NCI-H2107 (cell line): ENCODE results near the gene STAG3.
"Not testable (repeated sequence)": the region's sequence is repeated elsewhere in the genome, so short reads cannot be mapped to it uniquely, and the experiment has no call there.

Experiments used
- DNase-seq: peaks from one replicate; lab custom pipeline; 2025; lab: John Stamatoyannopoulos, UW

Gene STAG3

DNA sequence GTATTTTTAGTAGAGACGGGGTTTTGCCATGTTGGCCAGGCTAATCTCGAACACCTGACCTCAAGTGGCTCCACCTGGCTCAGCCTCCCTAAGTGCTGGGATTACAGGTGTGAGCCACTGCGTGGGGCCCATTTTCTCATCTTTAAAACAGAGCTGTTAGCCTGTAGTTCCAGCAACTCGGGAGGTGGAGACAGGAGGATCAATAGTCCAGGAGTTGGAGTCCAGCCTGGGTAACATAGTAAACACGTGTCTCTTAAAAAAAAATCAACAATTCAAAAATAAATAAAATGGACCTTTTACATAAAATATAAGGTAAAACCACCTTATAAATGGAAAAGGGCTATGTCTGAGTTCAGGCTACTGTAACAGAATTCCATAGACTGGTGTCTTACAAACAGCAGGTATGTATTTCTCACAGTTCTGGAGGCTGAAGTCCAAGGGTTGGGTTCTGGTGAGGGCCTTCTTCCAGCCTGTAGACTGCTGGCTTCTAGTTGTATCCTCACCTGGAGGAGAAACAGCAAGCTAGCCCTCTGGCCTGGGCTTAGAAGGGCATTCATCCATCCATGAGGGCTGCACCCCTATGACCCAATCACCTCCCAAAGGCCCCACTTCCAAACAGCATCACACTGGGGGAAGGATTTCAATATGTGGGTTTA lies 35.0 kb downstream of the STAG3 start:
- no peak for DNase-seq

- DNase-seq, result no peak
Measured at GRCh38 chr7:100213672-100214071, 36.0 kb downstream of the STAG3 start.

DNA sequence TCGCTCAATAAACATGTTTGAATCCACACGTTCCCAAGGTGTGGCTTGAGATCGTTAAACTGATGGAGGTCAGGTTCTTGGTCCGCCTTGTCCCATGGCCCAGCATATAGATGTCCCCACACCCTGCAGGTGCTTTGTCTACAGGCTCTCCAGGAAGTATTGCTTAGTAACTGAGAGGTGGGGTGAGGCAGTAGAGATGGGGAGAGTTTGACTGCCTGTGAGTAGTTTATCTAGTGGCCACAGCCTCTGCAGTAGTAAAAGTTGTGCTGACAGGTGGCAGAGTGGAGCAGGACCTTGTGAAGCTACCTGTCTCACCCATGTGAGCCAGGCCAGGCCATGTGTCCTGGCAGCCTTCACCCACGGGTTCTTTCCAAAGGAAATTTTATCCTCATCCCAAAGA lies 36.6 kb downstream of the STAG3 start:
- not testable (repeated sequence) for DNase-seq

DNA sequence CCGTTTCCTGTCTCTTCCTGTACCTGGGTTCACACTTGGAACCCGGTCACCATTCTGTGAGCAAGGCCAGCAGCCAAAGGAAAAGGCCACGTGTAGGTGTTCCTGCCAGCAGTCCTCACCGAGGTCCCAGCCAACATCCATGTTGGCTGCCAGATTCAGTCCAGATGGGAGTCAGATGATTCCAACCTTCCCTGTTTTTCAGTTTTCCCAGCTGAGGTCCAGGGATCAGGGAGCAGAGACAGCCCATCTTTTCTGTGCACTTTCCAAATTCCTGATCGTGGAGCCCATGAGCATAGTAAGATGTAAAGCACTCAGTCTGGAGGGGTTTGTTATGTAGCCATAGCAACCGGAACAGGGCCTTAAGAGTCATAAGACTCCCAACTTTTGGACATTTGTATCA lies 38.2 kb downstream of the STAG3 start:
- no peak for DNase-seq

DNA sequence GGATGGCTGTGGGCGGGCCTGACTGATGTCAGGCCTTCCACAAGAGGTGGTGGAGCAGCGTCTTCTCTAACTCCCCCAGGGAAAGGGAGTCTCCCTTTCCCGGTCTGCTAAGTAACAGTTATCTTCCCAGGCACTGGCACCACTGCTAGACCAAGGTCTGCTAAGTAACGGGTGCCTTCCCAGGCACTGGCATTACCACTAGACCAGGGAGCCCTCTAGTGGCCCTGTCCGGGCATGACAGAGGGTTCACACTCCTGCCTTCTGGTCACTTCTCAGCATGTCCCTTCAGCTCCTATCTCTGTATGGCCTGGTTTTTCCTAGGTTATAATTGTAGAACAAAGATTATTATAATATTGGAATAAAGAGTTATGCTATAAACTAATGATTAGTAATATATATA lies 40.2 kb downstream of the STAG3 start:
- DNase-seq, result peak; percentile 11

DNA sequence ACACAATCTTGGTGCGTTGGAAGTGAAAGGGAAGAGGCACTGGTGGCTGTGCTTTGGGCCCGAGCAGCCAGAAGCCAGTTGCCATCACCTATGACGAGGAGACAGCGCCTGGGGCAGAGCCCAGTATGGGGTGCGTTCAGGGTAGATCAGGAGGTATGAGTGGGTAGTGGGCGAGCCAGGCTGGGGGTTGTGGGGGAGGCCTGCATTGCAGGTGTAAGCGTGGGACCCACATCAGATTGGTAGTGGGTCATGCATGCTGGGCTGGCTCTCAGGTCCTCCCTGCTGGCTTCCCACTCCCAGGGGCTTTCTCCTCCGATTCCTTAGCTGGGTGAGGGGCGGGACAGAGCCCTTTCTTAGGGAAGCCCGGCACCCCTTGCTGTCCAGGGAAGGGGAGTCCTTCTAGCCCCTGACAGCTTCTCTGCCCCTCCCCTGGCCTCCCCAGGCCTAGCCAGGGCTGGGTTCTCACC lies 41.6 kb downstream of the STAG3 start:
- DNase-seq, result no peak

DNA sequence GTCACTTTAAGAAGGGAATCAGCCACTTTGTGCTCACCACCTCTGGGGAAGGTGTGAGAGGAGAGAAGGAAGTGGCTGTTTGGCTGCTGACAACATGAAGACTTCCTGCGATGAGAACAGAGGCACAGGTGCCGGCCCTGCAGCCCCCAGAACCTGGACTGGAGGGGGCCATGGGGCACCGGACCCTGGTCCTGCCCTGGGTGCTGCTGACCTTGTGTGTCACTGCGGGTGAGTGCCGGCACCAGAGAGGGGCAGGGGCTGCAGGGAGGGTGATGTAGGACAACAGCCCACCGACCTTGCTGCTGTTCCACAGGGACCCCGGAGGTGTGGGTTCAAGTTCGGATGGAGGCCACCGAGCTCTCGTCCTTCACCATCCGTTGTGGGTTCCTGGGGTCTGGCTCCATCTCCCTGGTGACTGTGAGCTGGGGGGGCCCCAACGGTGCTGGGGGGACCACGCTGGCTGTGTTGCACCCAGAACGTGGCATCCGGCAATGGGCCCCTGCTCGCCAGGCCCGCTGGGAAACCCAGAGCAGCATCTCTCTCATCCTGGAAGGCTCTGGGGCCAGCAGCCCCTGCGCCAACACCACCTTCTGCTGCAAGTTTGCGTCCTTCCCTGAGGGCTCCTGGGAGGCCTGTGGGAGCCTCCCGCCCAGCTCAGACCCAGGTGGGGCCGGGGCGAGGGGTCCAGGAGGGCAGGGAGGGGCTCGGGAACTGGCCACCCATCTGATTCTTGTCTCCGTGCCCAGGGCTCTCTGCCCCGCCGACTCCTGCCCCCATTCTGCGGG lies 42.3 kb downstream of the STAG3 start, which contains the start of gene PVRIG:
TSS of gene PVRIG (plus strand) at position 149 of the 785 bp plus-strand sequence. CDS start at position 171, 22 bp downstream.
- not testable (repeated sequence) for DNase-seq

- DNase-seq, result no peak
Measured at GRCh38 chr7:100220586-100221230, 43.0 kb downstream of the STAG3 start.

DNA sequence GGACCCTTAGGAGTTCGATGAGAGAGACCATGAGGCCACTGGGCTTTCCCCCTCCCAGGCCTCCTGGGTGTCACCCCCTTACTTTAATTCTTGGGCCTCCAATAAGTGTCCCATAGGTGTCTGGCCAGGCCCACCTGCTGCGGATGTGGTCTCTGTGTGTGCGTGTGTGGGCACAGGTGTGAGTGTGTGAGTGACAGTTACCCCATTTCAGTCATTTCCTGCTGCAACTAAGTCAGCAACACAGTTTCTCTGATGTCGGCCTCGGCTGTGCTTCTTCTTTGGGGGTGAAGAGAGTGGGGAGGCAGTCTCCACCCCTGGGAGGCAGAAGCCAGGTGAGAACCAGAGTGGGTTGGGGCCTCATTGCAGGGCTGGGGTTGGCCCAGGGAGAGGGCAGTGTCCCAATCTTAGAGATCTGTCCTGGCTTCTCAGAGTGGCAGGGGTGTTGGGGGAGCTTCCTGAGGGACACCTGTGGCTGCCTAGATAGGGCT lies 43.6 kb downstream of the STAG3 start:
- DNase-seq, result no peak

DNA sequence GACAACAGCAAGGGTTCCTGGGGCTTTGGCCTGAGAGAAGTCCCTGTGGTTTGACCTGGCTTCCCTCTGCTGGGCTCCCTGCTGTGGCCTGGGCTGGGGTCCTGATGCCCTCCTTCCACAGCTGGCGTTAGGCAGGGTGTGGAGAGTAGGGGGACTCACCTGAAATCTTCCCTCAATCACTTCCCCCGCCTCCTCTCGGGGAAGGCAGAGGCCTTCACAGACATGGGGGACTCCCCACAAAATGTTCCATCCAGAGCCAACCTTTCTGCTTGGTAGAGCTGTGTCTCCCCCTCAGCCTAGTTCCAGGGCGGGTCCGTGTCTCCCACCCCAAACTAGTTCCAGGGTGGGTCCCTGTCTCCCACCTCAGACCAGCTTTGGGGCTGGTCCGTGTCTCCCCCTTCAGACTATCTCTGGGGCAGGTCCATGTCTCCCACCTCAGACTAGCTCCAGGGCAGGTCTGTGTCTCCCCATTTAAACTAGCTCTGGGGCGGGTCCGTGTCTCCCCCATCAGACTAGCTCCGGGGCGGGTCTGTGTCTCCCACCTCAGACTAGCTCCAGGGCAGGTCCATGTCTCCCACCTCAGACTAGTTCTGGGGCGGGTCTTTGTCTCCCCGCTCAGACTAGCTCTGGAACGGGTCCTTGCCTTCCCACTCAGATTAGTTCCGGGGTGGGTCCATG lies 44.2 kb downstream of the STAG3 start:
- no peak for DNase-seq

DNA sequence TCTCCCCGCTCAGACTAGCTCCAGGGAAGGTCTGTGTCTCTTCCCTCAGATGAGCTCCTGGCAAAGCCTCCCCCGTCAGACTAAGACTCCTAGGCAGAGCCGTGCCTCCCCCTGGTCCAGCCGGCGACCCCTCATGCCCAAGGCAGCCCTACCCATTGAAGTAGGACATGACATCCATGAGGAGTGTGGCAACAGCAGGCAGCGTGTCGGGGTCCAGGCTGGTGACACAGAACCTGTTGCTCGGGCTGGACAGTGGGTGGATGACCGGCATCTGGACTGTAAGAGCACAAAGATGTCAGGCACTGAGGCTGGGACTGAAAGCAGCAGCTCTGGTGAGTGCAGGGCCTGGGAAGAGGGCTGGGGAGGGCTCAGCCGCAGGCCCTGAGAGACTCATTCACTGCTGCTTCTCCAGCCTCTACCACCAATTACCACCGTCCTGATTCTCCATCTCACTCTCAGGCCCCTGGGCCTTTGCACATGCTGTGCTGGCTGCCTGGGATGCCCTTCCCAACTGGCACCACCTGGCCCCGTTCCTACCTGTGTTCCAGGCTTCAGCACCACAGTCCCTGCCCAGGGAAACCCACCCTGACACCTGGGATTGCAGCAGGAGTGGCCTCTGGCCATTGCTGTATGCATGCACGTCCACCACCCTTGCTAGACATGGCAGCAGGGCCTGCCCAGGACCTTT lies 44.9 kb downstream of the STAG3 start:
- no peak for DNase-seq

- DNase-seq, result not testable (repeated sequence)
Measured at GRCh38 chr7:100223376-100223927, 45.7 kb downstream of the STAG3 start.

DNA sequence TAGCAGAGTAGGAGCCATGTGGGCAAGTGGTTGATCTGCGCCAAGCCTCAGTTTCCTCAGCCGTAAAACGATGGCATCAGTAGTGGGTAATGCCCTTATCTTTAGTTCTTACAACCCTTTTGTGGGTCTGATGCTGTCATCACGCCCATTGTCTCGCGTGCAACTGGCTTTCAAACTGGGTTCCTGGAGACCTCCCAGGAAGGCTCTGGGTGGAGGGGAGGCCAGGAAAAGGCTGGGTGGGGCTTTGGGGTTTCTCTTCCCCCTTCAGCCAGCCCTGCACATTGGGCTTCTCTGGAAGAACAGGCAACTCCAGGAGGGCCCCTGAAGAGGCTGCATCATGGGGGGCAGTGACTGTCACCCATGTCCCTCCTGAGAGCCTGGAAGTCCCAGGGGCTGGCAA lies 47.2 kb downstream of the STAG3 start:
- DNase-seq, result not testable (repeated sequence)

- not testable (repeated sequence) for DNase-seq
Measured at GRCh38 chr7:100234660-100235317, 57.1 kb downstream of the STAG3 start.

DNA sequence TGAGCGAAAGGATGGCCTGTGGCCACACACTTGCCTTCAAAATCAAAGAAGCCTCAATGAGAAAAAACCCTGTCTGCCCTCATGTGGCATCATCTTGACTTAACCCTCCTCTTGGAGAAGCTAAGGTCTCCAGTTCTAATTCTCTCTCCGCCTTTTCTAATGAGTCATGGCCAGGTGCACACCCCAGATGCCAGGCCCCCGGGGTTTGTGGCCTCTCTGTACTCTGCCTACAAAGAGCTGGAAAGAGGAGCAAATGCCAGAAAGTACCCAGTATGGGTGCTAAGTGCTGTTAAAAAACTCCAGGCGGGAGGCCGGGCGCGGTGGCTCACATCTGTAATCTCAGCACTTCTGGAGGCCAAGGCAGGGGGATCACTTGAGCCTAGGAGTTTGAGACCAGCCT lies 62.3 kb downstream of the STAG3 start:
- DNase-seq, result not testable (repeated sequence)

- DNase-seq, result not testable (repeated sequence)
Measured at GRCh38 chr7:100243385-100243784, 65.7 kb downstream of the STAG3 start.

GRCh38 chr7:100244988-100245605 lies 67.4 kb downstream of the STAG3 start:
- DNase-seq, result not testable (repeated sequence)

DNA sequence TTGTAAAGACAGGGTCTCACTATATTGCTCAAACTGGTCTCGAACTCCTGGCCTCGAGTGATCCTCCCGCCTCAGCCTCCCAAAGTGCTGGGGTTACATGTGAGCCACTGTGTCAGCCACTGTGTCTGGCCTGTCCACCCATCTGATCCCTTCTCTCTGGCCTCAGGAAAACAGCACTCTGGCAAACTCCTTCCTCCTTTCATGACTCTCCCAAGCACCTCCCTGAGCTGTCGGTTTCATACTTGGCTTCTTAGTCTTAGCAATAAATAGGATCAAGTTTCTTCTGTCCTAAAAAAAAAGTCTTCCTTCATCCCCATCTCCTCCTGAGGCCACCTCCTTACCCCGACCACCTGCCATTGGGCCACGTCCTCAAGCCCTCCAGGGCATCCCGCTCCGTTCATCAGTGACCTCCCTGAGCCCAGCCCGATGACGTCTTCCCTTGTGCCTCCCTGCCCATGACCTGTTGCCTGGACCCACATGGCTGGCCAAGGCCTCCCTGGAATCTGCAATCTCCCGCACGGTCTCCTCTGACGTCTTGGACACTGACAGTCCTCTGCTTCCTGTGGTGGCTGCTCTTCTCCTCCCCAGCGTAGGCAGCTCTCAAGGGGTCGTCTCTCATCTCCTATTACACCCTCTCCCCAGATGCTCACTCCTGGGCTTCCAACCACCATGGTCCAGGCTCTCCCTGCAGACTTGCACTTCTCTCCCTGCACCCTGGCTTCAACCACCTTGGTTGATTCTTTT lies 68.6 kb downstream of the STAG3 start:
- DNase-seq, result not testable (repeated sequence)

GRCh38 chr7:100246865-100247137 lies 69.1 kb downstream of the STAG3 start:
- DNase-seq, result not testable (repeated sequence)
